HepG2 (cell line): ENCODE measurements around the gene RPGRIP1. TPM values are rescaled to one million over a fixed set of nuclear protein-coding genes. Genes with fewer than 3 reads are reported as not detected.

Source experiments
- CBX1 ChIP-seq: IDR thresholded peaks from one replicate; pipeline ENCODE4 v1.6.1; 2016; ENCODE audit warnings: antibody characterized with exemption, low read depth
- GATAD2A ChIP-seq: IDR thresholded peaks from 2 replicates; pipeline ENCODE4 v1.6.1; 2016
- KDM5B ChIP-seq: sonication (generic); formaldehyde crosslinking; IDR thresholded peaks from 2 replicates; pipeline ENCODE4 v1.4.0; 2020; ENCODE audit warnings: missing genetic modification reagents, mild to moderate bottlenecking, borderline replicate concordance
- KLF11 ChIP-seq: IDR thresholded peaks from 2 replicates; pipeline ENCODE4 v1.6.1; 2016; ENCODE audit warnings: missing compliant biosample characterization
- PRPF4 ChIP-seq: fragments of 200-400 bp; formaldehyde crosslinking; IDR thresholded peaks from 2 replicates; pipeline ENCODE4 v1.6.1; 2016; ENCODE audit warnings: low read length, low read depth; ENCODE audit not compliant: poor library complexity, severe bottlenecking
- REST ChIP-seq, 2 experiments: IDR thresholded peaks; 2 replicates each; pipeline ENCODE4 v1.6.1; 2011 to 2012; ENCODE audit warnings: low read length in 2 of 2, borderline replicate concordance in 1 of 2, low read depth in 1 of 2, mild to moderate bottlenecking in 1 of 2, moderate library complexity in 1 of 2
- TSC22D2 ChIP-seq: sonication (generic); formaldehyde crosslinking; IDR thresholded peaks from 2 replicates; pipeline ENCODE4 v1.5.1; 2020; ENCODE audit warnings: missing genetic modification reagents, mild to moderate bottlenecking, borderline replicate concordance
- ZBED4 ChIP-seq: sonication (generic); formaldehyde crosslinking; IDR thresholded peaks from 2 replicates; pipeline ENCODE4 v1.4.0; 2020; ENCODE audit warnings: missing genetic modification reagents, borderline replicate concordance
- ZC3H4 ChIP-seq: sonication (generic); formaldehyde crosslinking; IDR thresholded peaks from 2 replicates; pipeline ENCODE4 v1.4.0; 2020; ENCODE audit warnings: missing genetic modification reagents, borderline replicate concordance
- ZNF143 ChIP-seq: sonication (generic); formaldehyde crosslinking; IDR thresholded peaks from 2 replicates; pipeline ENCODE4 v1.4.0; 2020; ENCODE audit warnings: missing genetic modification reagents
- ZNF441 ChIP-seq: sonication (generic); formaldehyde crosslinking; IDR thresholded peaks from 2 replicates; pipeline ENCODE4 v1.7.0; 2021; ENCODE audit warnings: missing genetic modification reagents, borderline replicate concordance
- ZNF580 ChIP-seq: IDR thresholded peaks from 2 replicates; pipeline ENCODE4 v1.6.1; 2016; ENCODE audit warnings: low read depth, borderline replicate concordance
- polyA plus RNA-seq, 8 experiments: library from polyadenylated mRNA; depleted of rRNA in 3 of 8; stranded (reverse) in 7 of 8; unstranded in 1 of 8; fragments of >200 nt; fragmentation: Illumina TruSeq in 4 of 8; extraction: Trizol in 4 of 8; gene quantifications; 2 replicates each; pipeline versions ENCODE4 v1.2.1 to v1.2.3, GENCODE V29; 2011 to 2016; ENCODE audit warnings: low read depth in 4 of 8, missing spikeins in 1 of 8, mixed read lengths in 1 of 8; ENCODE audit not compliant: insufficient read depth in 1 of 8
- total RNA-seq, 5 experiments: library from RNA; depleted of rRNA; stranded (reverse); fragments of >200 nt; fragmentation: Illumina TruSeq; extraction: Trizol; gene quantifications; 2 replicates each; pipeline ENCODE4 v1.2.3, GENCODE V29; 2016; ENCODE audit warnings: low read depth in 1 of 5
- TF ChIP-seq, protein P1 (sequence below): sonication (generic); formaldehyde crosslinking; conservative IDR thresholded peaks from 2 replicates; pipeline ENCODE4 v1.8.0; 2022; ENCODE audit warnings: missing genetic modification reagents
- TF ChIP-seq, protein P2 (sequence below): sonication (generic); formaldehyde crosslinking; IDR thresholded peaks from 2 replicates; pipeline ENCODE4 v1.4.0; 2020; ENCODE audit warnings: missing genetic modification reagents

RPGRIP1 gene
- total and polyA plus RNA-seq, 2 of the 13 experiments (the other 11 are each of a cell fraction or from before 2014, with no cell fraction given) = 0.13 to 1.1 TPM

DNA sequence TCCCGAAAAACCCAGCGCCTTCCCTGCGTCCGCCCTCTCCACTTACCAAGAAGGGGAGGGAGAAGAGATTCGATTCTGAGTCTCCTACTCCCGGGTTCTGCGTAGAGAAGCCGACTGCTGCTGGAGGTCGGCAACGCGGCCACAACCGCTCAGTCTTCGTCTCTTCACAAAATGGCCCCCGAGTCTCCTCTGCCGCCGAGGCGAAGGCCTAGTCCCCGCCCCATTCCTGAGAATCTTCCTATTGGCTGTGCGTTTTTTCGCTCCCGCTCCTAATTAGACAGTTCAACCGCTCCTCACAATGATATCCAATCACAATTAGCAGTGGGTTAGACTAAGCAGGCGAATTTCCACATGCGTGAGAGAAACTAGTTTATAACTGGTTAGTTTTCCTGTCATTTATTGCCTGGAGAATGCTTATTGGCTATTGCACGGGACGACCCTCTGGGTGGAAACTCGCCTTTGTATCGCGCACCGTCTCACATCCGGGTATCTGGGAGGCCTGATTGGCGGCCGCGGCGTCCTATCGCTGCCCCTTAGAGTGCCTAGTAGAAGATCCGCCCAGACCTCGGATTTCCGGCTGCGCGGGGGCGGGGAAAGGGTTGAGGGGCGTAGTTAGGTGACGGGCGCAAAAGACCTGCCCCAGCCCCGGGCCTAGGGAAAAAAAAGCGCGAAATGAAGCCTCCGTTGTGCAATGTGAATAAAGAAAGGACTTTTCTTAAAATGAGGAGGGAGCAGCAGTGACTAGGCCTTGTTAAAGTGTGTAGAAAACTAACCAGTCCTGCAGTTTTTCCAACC lies 10.4 kb upstream of the RPGRIP1 start, which contains the start of gene HNRNPC (continued):
- TF ChIP-seq ZBED4 (CRISPR knock-in tag) (no peak), TSC22D2 (CRISPR knock-in tag) (peak; percentile 92; the same call in 1 of the 2 replicates), ZNF143 (peak; percentile 53), PRPF4 (no peak), REST (IDR thresholded peaks at IDR 0.05; ENCODE audit: borderline replicate concordance in 1 of 2, low read depth in 1 of 2, low read length in 2 of 2) (peak in 1 of 2 experiments; percentile 81; a peak in 2 of 4 replicates), ZNF441 (CRISPR knock-in tag) (peak; percentile 71), GATAD2A (CRISPR knock-in tag) (peak; percentile 6; the same call in 1 of the 2 replicates), CBX1 (peak; percentile 81), ZNF580 (CRISPR knock-in tag) (peak; percentile 63; the same call in 1 of the 2 replicates), KDM5B (peak; percentile 98), ZC3H4 (CRISPR knock-in tag) (no peak), KLF11 (CRISPR knock-in tag) (peak; percentile 59; the same call in 1 of the 2 replicates)
- TF ChIP-seq, protein P1, sequence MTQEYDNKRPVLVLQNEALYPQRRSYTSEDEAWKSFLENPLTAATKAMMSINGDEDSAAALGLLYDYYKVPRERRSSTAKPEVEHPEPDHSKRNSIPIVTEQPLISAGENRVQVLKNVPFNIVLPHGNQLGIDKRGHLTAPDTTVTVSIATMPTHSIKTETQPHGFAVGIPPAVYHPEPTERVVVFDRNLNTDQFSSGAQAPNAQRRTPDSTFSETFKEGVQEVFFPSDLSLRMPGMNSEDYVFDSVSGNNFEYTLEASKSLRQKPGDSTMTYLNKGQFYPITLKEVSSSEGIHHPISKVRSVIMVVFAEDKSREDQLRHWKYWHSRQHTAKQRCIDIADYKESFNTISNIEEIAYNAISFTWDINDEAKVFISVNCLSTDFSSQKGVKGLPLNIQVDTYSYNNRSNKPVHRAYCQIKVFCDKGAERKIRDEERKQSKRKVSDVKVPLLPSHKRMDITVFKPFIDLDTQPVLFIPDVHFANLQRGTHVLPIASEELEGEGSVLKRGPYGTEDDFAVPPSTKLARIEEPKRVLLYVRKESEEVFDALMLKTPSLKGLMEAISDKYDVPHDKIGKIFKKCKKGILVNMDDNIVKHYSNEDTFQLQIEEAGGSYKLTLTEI = no peak
- TF ChIP-seq, protein P2, sequence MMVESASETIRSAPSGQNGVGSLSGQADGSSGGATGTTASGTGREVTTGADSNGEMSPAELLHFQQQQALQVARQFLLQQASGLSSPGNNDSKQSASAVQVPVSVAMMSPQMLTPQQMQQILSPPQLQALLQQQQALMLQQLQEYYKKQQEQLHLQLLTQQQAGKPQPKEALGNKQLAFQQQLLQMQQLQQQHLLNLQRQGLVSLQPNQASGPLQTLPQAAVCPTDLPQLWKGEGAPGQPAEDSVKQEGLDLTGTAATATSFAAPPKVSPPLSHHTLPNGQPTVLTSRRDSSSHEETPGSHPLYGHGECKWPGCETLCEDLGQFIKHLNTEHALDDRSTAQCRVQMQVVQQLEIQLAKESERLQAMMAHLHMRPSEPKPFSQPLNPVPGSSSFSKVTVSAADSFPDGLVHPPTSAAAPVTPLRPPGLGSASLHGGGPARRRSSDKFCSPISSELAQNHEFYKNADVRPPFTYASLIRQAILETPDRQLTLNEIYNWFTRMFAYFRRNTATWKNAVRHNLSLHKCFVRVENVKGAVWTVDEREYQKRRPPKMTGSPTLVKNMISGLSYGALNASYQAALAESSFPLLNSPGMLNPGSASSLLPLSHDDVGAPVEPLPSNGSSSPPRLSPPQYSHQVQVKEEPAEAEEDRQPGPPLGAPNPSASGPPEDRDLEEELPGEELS = peak; percentile 42
